Activated CD4-positive, CD25-positive, alpha-beta regulatory T cell treated with anti-CD3 and anti-CD28 coated beads, Interleukin-2, amount 50 U/mL, for 16 hours (primary cell): ENCODE data around the gene COL11A1.

Experiments
- DNase-seq: peaks from one replicate; pipeline ENCODE4 v3.0.0-alpha.2; 2020; ENCODE audit warnings: low read depth, low spot score

COL11A1 gene

GRCh38 chr1:102901996-102902395 is 206.3 kb downstream of the COL11A1 start:
- DNase-seq, result no peak

GRCh38 chr1:102899935-102900334 is 208.4 kb downstream of the COL11A1 start:
- DNase-seq, result no peak

- no peak for DNase-seq
Observed at GRCh38 chr1:102897557-102897956, 210.8 kb downstream of the COL11A1 start.

DNA sequence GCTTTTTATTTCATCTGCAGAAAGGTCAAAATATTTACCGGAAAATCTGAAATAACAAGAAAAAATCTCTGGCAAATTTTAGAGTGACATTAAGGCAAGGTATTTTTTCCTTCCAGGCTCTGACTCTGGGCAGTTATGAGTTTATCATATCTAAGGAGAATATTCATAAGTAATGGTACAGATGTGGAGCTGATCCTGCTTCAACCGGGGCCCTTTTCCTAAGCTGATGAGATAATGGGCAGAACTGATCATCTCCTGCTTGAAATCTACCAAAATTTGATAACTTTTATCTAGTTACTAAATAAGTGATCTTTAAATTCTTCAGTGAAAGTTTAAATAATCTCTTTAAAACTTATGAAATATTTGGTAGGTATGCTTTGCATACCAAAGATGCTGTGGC is 211.6 kb downstream of the COL11A1 start:
- DNase-seq, result no peak

DNA sequence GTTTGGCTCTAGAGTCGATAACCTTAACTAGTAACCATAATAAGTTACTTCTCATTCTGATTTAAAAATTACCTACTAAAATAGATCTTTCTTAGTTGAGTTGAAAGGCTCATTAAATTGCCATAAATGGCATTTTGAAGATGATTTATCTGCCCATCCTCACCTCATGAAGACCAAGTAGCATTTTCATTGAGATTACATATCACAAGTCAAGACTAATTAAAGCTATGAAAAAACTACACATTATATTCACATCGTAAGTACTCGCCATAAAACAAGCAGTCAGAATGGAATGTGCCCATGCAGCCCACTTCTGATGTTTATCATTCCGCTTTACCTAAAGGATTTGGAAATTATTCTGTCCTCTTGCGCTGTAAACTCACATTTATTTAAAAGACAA is 212.0 kb downstream of the COL11A1 start:
- DNase-seq, result no peak

DNA sequence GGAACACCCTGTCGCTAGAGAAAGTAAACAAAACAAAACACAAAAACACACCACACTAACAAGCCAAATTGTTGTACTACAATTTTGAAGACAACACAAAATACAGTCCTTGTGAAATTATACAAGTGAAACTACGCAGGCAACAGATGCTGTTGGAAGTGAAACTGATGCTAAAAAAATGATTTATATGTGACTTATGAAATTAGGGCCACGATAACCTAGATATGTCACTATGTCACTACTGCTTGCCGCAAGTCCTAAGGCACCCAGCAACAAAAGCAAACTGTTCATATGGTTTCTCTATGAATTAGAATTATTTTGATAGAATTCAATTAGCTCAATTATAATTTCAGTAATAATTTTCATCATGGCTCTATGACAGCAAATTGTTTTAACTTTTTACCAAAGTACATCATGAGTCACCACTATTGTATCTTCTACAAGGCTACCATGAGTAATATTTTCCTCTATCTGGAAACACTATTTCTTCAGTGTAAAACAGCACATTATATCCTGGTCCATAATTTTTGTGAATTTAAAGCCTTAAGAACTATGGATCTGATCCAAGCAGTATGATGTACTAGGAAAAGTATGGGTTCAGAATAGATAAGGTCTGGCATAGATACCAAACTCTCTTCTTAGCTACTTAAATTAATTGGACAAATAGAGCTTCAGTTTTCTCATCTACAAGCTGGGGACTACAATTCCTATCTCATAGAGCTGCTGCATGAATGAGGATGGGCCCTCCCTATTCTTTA is 216.3 kb downstream of the COL11A1 start:
- DNase-seq, result no peak

GRCh38 chr1:102886638-102887037 is 221.7 kb downstream of the COL11A1 start:
- no peak for DNase-seq

DNA sequence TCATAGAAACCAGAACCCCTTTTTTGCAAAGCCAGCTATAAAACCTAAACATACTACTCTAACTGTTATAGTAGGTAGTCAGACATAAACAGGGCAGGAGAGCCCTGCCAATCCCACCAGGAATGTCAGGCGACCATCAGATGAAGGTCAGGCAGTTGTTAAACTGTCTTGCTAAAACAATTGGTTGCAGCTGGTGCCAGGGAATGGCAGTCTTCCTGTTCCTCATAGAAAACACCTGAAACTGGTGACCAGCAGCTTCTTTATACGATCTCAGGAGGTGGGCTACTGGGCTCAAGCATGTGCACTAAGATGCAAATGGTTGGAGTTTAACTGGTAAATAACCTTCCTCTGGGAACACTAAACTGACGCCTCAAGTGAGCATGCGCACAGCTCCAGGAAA is 224.1 kb downstream of the COL11A1 start:
- DNase-seq, result no peak

DNA sequence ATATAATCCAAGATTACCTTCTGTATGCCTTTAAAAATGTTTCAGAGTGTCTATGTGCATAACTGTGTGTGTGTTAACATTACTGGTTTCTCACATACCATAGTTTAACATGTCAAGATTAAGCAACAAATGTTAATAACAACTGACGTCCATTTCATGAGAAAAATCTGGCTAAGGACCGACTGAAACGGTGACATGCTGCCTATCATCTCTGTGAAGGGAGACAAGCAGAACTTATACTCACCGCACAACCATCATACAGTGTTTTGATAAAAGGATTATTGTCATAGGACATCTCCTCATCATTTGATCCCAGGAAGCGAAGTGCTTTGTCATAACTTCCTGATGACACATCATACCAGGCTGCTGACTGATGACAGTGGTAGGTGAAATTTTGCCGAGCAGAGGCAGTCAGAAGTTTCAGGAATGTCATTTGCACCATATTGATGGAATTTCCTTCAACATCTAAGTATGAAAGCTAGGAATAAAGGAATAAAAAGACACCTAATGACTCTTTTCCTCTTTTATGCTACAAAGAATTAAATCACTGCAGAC is 228.8 kb downstream of the COL11A1 start:
- no peak for DNase-seq

DNA sequence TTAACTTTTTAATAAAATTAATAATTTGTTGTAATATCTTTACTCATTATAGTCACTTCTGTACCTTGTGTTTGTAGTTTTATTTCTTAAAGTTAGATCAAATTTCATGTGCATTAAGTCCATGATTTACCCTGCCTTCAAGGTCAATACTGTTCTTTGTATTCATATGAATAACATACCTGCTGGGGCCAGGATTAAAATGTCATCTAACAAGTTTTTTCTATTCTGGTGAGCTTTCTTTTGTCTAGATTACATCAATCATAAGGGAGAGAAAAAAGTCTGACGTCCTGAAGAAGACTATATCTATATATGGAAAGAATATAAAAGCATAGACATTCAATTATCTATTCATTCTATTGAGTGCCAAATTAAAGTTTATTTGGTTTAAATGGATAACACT is 232.6 kb downstream of the COL11A1 start:
- no peak for DNase-seq

- DNase-seq, result no peak
Observed at GRCh38 chr1:102872526-102872925, 235.8 kb downstream of the COL11A1 start.

GRCh38 chr1:102872097-102872496 is 236.2 kb downstream of the COL11A1 start:
- DNase-seq, result no peak

DNA sequence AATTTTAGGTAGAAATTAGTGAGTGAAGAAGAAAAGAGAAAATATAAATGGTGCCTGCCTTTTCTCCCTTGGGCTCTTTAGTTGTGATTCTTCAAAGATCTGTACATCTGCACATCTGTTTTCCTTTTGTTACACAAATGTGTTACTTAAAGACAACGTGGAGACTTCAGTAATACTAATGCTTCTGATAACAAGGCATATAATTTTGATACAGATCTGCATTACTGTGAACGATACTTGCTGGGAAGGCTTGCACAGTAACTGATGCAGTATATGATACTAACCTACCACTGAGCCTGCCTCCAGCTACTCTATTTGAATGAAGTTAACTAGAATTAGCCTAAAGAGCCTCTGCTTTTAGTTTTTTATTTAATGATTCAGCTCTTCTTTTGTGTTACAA is 244.6 kb downstream of the COL11A1 start:
- no peak for DNase-seq

- DNase-seq, result no peak
Observed at GRCh38 chr1:102861247-102861646, 247.1 kb downstream of the COL11A1 start.

DNA sequence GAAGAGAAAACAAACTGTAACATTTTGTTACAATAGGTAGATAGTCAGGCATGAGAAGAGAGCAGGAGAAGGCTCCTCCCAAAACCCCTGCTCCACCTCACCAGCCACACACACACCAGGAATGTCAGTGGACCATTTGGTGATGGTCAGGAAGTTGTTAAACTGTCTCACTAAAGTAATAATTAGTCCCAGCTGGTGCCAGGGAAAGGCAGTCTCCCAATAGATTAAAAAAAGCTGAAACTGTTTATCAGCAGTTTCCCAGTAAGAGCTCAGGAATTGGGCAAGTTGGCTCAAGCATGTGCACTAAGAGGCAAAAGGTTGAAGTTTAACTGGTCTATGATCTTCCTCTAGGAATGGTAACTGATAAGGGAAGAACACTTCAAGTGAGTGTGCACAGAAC is 249.6 kb downstream of the COL11A1 start:
- no peak for DNase-seq

GRCh38 chr1:102857251-102857650 is 251.1 kb downstream of the COL11A1 start:
- DNase-seq, result no peak

DNA sequence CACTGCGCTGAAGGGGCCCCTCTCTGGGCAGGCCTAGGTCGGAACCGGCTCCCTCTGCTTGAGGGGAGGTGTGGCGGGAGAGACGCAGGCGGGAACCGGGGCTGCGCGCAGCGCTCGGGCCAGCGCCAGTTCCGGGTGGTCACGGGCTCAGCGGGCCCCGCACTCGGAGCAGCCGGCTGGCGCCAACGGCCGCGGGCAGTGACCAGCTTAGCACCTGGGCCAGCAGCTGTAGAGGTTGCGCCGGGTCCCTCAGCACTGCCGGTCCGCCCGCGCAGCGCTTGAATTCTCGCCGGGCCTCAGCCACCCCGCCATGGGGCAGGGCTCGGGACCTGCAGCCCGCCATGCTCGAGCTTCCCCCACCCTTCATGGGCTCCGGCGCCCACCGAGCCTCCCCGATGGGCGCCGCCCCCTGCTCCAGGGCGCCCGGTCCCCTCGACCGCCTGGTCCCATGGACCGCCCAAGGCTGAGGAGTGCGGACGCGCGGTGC is 254.6 kb downstream of the COL11A1 start:
- no peak for DNase-seq

GRCh38 chr1:102853136-102853535 is 255.2 kb downstream of the COL11A1 start:
- DNase-seq, result no peak

- DNase-seq, result no peak
Observed at GRCh38 chr1:102852613-102853012, 255.7 kb downstream of the COL11A1 start.

DNA sequence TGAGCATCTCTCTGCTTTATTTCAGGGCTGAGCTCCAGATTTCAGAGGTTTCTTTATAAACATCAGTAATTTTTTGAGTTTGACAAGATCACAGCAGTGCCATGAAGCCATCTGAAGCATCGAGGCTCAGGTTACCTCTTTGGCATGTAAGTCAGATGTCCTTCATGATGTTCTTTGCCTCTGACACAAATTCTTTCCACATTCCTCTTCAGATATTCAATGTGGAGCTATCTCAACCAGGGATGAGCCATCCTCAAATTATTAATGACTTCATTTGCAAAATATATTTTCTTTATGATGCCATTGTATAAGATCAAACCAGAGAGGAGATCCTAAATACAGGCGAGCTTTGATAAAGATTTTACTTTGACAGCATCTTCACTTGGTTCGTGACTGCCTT is 256.7 kb downstream of the COL11A1 start:
- DNase-seq, result no peak

DNA sequence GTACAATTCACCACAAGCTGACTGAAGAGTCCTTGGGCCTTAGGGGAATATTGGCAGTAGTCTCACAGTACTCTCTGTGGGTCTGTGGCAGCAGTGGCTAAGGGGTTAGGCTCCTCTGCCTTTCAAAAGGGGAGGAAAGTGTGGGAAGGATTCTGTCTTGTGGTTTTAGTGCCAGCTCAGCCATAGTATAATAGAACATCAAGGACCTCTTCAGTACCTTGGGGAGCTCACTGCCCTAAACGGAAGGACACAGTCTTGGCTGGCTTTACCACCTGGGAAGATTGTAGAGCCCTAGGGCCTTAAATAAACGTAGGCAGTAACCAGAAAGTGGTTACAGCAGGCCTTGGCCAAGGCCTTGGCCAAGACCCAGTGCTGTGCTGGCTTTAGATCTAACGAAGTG is 265.7 kb downstream of the COL11A1 start:
- DNase-seq, result no peak

DNA sequence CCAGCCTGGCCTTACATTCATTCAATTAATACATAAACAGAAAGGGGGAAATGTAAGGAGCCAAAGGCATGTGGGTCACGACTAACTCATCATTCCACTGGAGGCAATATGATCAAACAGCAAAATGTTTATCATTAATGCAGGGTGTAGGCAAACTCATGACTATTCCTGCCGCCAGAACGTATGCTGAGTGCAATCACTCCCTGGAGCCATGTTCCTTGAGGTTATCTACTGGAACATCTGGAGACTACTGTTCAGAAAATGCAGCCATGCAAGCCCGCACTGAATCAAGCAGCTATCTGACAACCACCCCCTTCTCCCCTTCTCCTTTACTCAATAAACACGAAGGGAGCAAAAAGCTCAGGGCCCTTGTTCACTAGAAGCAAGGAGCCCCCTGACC is 267.6 kb downstream of the COL11A1 start:
- no peak for DNase-seq

- DNase-seq, result no peak
Observed at GRCh38 chr1:102838016-102838415, 270.3 kb downstream of the COL11A1 start.

GRCh38 chr1:102837551-102837950 is 270.8 kb downstream of the COL11A1 start:
- DNase-seq, result no peak
